ENCODE measurements around the gene CYB561D1. TPM values are rescaled to one million over a fixed set of nuclear protein-coding genes. Genes with fewer than 3 reads are reported as not detected.

Gene CYB561D1
- total and polyA plus RNA-seq, 2 of the 13 experiments (the other 11 are each of a cell fraction or from before 2014, with no cell fraction given) = 3.9 to 4.1 TPM

- TF ChIP-seq, protein P1, sequence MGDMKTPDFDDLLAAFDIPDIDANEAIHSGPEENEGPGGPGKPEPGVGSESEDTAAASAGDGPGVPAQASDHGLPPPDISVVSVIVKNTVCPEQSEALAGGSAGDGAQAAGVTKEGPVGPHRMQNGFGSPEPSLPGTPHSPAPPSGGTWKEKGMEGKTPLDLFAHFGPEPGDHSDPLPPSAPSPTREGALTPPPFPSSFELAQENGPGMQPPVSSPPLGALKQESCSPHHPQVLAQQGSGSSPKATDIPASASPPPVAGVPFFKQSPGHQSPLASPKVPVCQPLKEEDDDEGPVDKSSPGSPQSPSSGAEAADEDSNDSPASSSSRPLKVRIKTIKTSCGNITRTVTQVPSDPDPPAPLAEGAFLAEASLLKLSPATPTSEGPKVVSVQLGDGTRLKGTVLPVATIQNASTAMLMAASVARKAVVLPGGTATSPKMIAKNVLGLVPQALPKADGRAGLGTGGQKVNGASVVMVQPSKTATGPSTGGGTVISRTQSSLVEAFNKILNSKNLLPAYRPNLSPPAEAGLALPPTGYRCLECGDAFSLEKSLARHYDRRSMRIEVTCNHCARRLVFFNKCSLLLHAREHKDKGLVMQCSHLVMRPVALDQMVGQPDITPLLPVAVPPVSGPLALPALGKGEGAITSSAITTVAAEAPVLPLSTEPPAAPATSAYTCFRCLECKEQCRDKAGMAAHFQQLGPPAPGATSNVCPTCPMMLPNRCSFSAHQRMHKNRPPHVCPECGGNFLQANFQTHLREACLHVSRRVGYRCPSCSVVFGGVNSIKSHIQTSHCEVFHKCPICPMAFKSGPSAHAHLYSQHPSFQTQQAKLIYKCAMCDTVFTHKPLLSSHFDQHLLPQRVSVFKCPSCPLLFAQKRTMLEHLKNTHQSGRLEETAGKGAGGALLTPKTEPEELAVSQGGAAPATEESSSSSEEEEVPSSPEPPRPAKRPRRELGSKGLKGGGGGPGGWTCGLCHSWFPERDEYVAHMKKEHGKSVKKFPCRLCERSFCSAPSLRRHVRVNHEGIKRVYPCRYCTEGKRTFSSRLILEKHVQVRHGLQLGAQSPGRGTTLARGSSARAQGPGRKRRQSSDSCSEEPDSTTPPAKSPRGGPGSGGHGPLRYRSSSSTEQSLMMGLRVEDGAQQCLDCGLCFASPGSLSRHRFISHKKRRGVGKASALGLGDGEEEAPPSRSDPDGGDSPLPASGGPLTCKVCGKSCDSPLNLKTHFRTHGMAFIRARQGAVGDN (CRISPR knock-in tag; IDR thresholded peaks at IDR 0.05) = peak; percentile 71
- TF ChIP-seq ASH2L (IDR thresholded peaks at IDR 0.05; ENCODE audit: insufficient read length, low read depth, low read length) (peak; percentile 93), TFAP4 (IDR thresholded peaks at IDR 0.05; ENCODE audit: borderline replicate concordance, low read depth) (peak; percentile 61; the same call in 1 of the 2 replicates), WIZ (CRISPR knock-in tag; IDR thresholded peaks at IDR 0.05) (no peak), ZFP37 (CRISPR knock-in tag; IDR thresholded peaks at IDR 0.05; ENCODE audit: borderline replicate concordance) (no peak), SMAD9 (CRISPR knock-in tag; IDR thresholded peaks at IDR 0.05) (peak; percentile 71; the same call in 1 of the 2 replicates), SALL2 (CRISPR knock-in tag; IDR thresholded peaks at IDR 0.05) (peak; percentile 18), ZNF431 (CRISPR knock-in tag; IDR thresholded peaks at IDR 0.05; ENCODE audit: borderline replicate concordance, low read depth) (0 out of 2 replicates have a peak, but pooled peaks have one; percentile 45), ZBTB1 (CRISPR knock-in tag; IDR thresholded peaks at IDR 0.05; ENCODE audit: borderline replicate concordance) (no peak), ZNF510 (CRISPR knock-in tag; IDR thresholded peaks at IDR 0.05; ENCODE audit: low read depth) (no peak), SALL1 (CRISPR knock-in tag; IDR thresholded peaks at IDR 0.05) (peak; percentile 72; the same call in 1 of the 2 replicates), JUN (CRISPR knock-in tag; IDR thresholded peaks at IDR 0.05) (0 out of 2 replicates have a peak, but pooled peaks have one; percentile 6), ZFP1 (CRISPR knock-in tag; IDR thresholded peaks at IDR 0.05) (no peak), PHF21A (CRISPR knock-in tag; IDR thresholded peaks at IDR 0.05) (0 out of 2 replicates have a peak, but pooled peaks have one; percentile 26), FOXA3 (CRISPR knock-in tag; IDR thresholded peaks at IDR 0.05) (0 out of 2 replicates have a peak, but pooled peaks have one; percentile 15)
- TF ChIP-seq, protein P2, sequence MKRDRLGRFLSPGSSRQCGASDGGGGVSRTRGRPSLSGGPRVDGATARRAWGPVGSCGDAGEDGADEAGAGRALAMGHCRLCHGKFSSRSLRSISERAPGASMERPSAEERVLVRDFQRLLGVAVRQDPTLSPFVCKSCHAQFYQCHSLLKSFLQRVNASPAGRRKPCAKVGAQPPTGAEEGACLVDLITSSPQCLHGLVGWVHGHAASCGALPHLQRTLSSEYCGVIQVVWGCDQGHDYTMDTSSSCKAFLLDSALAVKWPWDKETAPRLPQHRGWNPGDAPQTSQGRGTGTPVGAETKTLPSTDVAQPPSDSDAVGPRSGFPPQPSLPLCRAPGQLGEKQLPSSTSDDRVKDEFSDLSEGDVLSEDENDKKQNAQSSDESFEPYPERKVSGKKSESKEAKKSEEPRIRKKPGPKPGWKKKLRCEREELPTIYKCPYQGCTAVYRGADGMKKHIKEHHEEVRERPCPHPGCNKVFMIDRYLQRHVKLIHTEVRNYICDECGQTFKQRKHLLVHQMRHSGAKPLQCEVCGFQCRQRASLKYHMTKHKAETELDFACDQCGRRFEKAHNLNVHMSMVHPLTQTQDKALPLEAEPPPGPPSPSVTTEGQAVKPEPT (CRISPR knock-in tag; IDR thresholded peaks at IDR 0.05; ENCODE audit: low read depth) = no peak
- TF ChIP-seq, protein P3, sequence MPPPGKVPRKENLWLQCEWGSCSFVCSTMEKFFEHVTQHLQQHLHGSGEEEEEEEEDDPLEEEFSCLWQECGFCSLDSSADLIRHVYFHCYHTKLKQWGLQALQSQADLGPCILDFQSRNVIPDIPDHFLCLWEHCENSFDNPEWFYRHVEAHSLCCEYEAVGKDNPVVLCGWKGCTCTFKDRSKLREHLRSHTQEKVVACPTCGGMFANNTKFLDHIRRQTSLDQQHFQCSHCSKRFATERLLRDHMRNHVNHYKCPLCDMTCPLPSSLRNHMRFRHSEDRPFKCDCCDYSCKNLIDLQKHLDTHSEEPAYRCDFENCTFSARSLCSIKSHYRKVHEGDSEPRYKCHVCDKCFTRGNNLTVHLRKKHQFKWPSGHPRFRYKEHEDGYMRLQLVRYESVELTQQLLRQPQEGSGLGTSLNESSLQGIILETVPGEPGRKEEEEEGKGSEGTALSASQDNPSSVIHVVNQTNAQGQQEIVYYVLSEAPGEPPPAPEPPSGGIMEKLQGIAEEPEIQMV (CRISPR knock-in tag; IDR thresholded peaks at IDR 0.05; ENCODE audit: low read depth) = no peak
Measured at GRCh38 chr1:109483672-109484518, 10.0 kb upstream of the CYB561D1 start, which contains the start of gene ATXN7L2 (continued).
